OCI-LY3 (cell line): ENCODE measurements around the gene TMEFF1.

ENCODE experiments used
- H2AFZ ChIP-seq: fragments of 200-600, 300-600 bp; shearing (Covaris generic); 2 replicates; pipeline ENCODE4 v1.6.0; 2014; ENCODE audit warnings: antibody characterized with exemption, low read depth, low read length
- H3K27ac ChIP-seq: fragments of 200-600, 300-600 bp; sonication (generic); 2 replicates; pipeline ENCODE4 v1.5.1; 2014; ENCODE audit warnings: mild to moderate bottlenecking, low read length, moderate library complexity, mixed read lengths
- H3K27me3 ChIP-seq: fragments of 200-600, 300-600 bp; sonication (generic); 2 replicates; pipeline ENCODE4 v1.6.1; 2014; ENCODE audit warnings: low read depth, low read length, mixed read lengths
- H3K36me3 ChIP-seq: fragments of 200-600, 300-600 bp; sonication (generic); replicated peaks from 2 replicates; pipeline ENCODE3; 2014; ENCODE audit warnings: low read depth, low read length, mixed read lengths
- H3K4me1 ChIP-seq: fragments of 300-600, 200-600 bp; sonication (generic); 2 replicates; pipeline ENCODE4 v1.6.1; 2014; ENCODE audit warnings: low read length, mixed read lengths
- H3K4me2 ChIP-seq: fragments of 200-600, 300-600 bp; sonication (generic); 2 replicates; pipeline ENCODE4 v1.6.1; 2014; ENCODE audit warnings: low read length, mixed read lengths
- H3K4me3 ChIP-seq: fragments of 300-600, 200-600 bp; sonication (generic); 2 replicates; pipeline ENCODE4 v1.5.1; 2014; ENCODE audit warnings: antibody characterized with exemption, mild to moderate bottlenecking, low read length, moderate library complexity
- H3K79me2 ChIP-seq: fragments of 300-600, 200-600 bp; shearing (Covaris generic); 2 replicates; pipeline ENCODE4 v1.6.1; 2014; ENCODE audit warnings: mild to moderate bottlenecking, low read length, mixed read lengths
- H3K9ac ChIP-seq: fragments of 300-600, 200-600 bp; shearing (Covaris generic); 2 replicates; pipeline ENCODE4 v1.6.0; 2014; ENCODE audit warnings: mild to moderate bottlenecking, low read length, moderate library complexity
- H3K9me3 ChIP-seq: fragments of 200-600, 300-600 bp; shearing (Covaris generic); 2 replicates; pipeline ENCODE4 v1.6.1; 2014; ENCODE audit warnings: low read length, mixed read lengths; ENCODE audit not compliant: insufficient read depth
- H4K20me1 ChIP-seq: fragments of 200-600, 300-600 bp; sonication (generic); 2 replicates; pipeline ENCODE4 v1.6.1; 2016; ENCODE audit warnings: low read length, mixed read lengths; ENCODE audit not compliant: insufficient read depth
- EZH2phosphoT487 ChIP-seq: fragments of 200-600 bp; shearing (Covaris generic); IDR thresholded peaks from 2 replicates; pipeline ENCODE4 v1.6.1; 2018; ENCODE audit warnings: antibody characterized with exemption, mixed run types, low read depth
- TF ChIP-seq, protein P1 (sequence below): fragments of 200-600, 300-600 bp; sonication (generic); IDR thresholded peaks from 2 replicates; pipeline ENCODE4 v1.5.1; 2014; ENCODE audit warnings: antibody characterized with exemption, low read length, low read depth

The TMEFF1 gene

DNA sequence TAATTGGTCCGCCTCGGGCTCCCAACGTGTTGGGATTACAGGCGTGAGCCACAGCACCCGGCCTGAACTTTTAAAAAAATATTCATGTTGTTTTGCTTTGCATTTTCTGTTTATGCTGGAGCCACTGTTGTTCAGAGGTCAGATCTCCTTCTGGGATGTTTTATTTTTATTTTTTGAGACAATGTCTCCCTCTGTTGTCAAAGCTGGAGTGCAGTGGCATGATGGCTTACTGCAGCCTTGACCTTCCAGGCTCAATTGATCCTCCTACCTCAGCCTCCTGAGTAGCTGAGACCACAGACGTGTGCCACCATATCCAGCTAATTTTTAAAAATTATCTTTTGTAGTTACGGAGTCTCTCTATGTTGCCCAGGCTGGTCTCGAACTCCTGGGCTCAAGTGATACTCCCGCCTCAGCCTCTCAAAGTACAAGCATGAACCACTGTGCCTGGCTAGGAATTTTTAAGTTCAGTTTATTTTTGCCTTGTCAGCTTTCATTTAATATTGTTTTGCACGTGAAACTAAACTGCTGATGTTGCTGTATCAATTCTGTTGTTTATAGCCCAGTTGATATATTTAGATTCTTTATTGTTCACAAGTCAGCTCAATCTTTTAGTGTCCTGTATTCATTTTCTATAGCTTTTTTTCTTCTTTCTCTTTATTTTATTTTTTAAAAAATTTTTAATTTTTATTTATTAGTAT lies 13.7 kb downstream of the TMEFF1 start:
- TF ChIP-seq, protein P1, sequence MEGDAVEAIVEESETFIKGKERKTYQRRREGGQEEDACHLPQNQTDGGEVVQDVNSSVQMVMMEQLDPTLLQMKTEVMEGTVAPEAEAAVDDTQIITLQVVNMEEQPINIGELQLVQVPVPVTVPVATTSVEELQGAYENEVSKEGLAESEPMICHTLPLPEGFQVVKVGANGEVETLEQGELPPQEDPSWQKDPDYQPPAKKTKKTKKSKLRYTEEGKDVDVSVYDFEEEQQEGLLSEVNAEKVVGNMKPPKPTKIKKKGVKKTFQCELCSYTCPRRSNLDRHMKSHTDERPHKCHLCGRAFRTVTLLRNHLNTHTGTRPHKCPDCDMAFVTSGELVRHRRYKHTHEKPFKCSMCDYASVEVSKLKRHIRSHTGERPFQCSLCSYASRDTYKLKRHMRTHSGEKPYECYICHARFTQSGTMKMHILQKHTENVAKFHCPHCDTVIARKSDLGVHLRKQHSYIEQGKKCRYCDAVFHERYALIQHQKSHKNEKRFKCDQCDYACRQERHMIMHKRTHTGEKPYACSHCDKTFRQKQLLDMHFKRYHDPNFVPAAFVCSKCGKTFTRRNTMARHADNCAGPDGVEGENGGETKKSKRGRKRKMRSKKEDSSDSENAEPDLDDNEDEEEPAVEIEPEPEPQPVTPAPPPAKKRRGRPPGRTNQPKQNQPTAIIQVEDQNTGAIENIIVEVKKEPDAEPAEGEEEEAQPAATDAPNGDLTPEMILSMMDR = no peak
- TF ChIP-seq EZH2phosphoT487 = no peak
- Histone ChIP-seq H3K36me3 (no peaks in the 10 kb centered on the region), H3K4me2 (no peak overlapping the region), H3K4me3 (no peak overlapping the region), H3K4me1 (0 out of 2 replicates have a peak, but pooled peaks cover 4% of the 10 kb centered on the region), H2AFZ (no peak overlapping the region), H3K27ac (no peak overlapping the region), H3K79me2 (no peaks in the 10 kb centered on the region), H4K20me1 (no peaks in the 10 kb centered on the region), H3K9ac (no peak overlapping the region), H3K27me3 (no peaks in the 10 kb centered on the region), H3K9me3 (no peaks in the 10 kb centered on the region)

DNA sequence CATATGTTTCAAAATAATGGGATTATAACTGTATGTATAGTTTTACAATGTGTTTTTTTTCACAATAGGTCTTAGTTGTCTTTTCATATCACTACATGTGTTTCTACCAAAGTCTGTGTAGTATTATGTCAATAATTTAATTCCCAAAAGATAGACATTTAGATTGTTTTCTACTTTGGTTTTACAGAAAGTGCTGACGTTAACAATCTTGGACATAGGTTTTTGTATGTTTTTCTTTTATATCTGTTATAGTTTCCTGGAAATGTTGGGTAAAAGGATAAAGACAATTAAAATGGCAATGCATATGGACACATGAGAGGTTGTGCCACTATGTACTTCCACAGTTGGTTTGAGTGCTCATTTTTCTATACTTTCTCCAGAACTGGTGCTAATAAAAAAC lies 15.2 kb downstream of the TMEFF1 start:
- no peaks in the 10 kb centered on the region for H4K20me1 ChIP-seq
- no peak overlapping the region for H3K4me2 ChIP-seq
- TF ChIP-seq, protein P1 = no peak
- TF ChIP-seq EZH2phosphoT487 = no peak
- H3K36me3 ChIP-seq = no peaks in the 10 kb centered on the region
- H3K4me1 ChIP-seq = 0 out of 2 replicates have a peak, but pooled peaks cover 4% of the 10 kb centered on the region
- no peak overlapping the region for H3K27ac ChIP-seq
- no peak overlapping the region for H3K9ac ChIP-seq
- no peak overlapping the region for H2AFZ ChIP-seq
- H3K9me3 ChIP-seq = no peaks in the 10 kb centered on the region
- no peak overlapping the region for H3K4me3 ChIP-seq
- H3K79me2 ChIP-seq = no peaks in the 10 kb centered on the region
- H3K27me3 ChIP-seq = no peaks in the 10 kb centered on the region

DNA sequence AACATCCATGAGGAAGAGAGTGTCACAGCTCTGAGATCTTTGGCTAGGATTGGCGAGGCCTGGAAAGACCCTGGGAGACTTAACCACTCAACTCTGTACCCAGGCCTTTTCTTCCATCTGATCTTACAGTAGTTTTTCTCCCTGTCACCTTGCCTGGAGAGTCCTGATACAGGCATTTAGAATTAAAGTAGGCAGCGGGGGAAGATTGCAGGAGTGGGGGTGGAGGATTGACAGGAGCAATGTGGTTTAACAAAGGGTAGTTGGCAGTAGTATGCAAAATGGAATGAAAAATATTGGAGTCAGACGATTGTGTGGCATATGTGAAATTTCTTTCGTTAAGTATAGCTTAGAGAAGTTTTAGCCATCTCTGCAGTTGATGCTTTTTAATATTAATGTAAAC lies 16.9 kb downstream of the TMEFF1 start:
- Histone ChIP-seq H3K27ac (no peak overlapping the region), H3K4me2 (no peak overlapping the region), H3K9ac (no peak overlapping the region), H3K36me3 (no peaks in the 10 kb centered on the region), H3K9me3 (no peaks in the 10 kb centered on the region), H2AFZ (no peak overlapping the region), H3K27me3 (no peaks in the 10 kb centered on the region), H3K4me3 (no peak overlapping the region), H4K20me1 (no peaks in the 10 kb centered on the region), H3K4me1 (0 out of 2 replicates have a peak, but pooled peaks cover 4% of the 10 kb centered on the region), H3K79me2 (no peaks in the 10 kb centered on the region)
- TF ChIP-seq, protein P1 = no peak
- TF ChIP-seq EZH2phosphoT487 = no peak

DNA sequence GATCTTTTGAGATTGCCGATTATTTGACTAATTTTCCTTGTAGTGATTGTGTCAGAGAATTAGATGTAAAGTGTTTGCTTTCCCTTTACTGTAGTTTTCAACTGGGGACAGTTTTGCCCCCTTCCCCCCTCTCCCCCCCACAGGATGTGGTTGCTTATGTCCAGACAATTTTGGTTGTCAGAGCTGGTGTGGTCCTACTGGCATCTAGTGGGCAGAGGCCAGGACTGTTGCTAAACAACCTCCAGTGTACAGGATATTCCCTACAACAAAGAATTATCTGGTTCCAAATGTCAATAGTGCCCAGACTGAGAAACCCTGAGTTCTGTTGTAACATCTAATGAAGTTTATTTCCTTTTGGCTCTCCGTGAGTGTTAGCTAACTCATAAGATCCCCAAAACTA lies 20.0 kb downstream of the TMEFF1 start:
- H3K4me1 ChIP-seq = 0 out of 2 replicates have a peak, but pooled peaks cover 4% of the 10 kb centered on the region
- H3K27ac ChIP-seq = no peak overlapping the region
- no peaks in the 10 kb centered on the region for H3K27me3 ChIP-seq
- no peak overlapping the region for H3K9ac ChIP-seq
- no peak overlapping the region for H2AFZ ChIP-seq
- no peak overlapping the region for H3K4me3 ChIP-seq
- H3K9me3 ChIP-seq = no peaks in the 10 kb centered on the region
- H3K4me2 ChIP-seq = no peak overlapping the region
- no peaks in the 10 kb centered on the region for H3K79me2 ChIP-seq
- TF ChIP-seq, protein P1 = no peak
- TF ChIP-seq EZH2phosphoT487 = no peak
- H4K20me1 ChIP-seq = no peaks in the 10 kb centered on the region
- H3K36me3 ChIP-seq = no peaks in the 10 kb centered on the region
